ENCODE measurements around the gene CTDSP1.

CTDSP1 gene

DNA sequence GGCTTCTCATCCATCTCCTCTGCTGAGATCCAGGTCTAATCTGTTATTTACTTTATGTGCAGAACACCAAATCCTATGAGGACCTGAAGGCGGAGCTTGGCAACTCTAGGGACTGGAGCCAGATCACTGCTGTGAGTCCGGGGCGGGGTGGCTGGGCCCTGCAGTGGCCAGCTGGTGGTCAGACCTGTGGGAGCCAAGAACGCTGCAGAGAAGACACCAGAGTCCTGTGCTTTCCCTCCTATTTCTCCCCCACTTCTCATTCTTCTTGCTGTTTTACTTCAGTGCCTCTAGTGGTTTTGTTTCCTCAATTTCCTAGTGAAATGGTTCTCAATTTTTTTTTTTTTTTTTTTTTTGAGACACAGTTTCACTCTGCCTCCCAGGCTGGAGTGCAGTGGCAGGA is 38.9 kb downstream of the CTDSP1 start:
- TF ChIP-seq NFIC (IDR thresholded peaks at IDR 0.05) (0 out of 2 replicates have a peak, but pooled peaks have one; percentile 31), EP300 (IDR thresholded peaks at IDR 0.05; ENCODE audit: borderline replicate concordance) (no peak)

DNA sequence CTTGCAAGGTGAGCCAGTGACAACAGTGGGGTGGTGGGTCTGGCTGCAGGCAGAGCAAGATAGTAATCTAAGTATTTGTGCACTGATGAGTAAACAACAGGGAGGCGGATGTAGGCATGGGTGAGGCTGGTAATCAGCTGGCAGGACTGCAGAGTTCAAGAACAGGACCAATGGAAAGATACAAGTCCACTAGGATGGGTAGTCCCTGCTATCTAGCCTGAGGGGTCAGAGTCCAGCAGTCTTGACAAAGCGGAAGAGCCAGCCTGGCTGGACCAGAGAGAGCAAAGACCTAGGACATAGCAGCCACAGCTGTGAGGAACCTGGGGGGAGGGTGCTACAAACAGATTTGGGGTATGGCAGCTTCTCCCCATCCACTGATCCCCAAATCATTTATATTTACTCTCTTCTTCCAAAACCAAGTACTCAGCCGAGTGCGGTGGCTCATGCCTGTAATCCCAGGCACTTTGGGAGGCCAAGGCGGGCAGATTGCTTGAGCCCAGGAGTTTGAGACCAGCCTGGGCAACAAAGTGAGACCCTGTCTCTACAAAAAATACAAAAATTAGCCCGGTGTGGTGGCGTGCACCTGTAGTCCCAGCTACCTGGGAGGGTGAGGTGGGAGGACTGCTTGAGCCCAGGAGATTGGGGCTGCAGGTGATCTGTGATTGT is 45.2 kb downstream of the CTDSP1 start:
- TF ChIP-seq, protein P1, sequence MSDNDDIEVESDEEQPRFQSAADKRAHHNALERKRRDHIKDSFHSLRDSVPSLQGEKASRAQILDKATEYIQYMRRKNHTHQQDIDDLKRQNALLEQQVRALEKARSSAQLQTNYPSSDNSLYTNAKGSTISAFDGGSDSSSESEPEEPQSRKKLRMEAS (IDR thresholded peaks at IDR 0.05), result no peak
- TF ChIP-seq ZBTB7A (IDR thresholded peaks at IDR 0.05; ENCODE audit: low read depth) (no peak), FOXM1 (IDR thresholded peaks at IDR 0.05; ENCODE audit: borderline replicate concordance, low read depth) (no peak), TAF1 (IDR thresholded peaks at IDR 0.05; ENCODE audit: low read depth) (no peak), YY1 (IDR thresholded peaks at IDR 0.05; ENCODE audit: low read depth) (no peak), CREB1 (IDR thresholded peaks at IDR 0.05; ENCODE audit: low read depth) (no peak), EP300 (IDR thresholded peaks at IDR 0.05; ENCODE audit: borderline replicate concordance) (no peak), CEBPB (IDR thresholded peaks at IDR 0.05) (no peak), EGR1 (IDR thresholded peaks at IDR 0.05) (no peak)
- TF ChIP-seq, protein P2, sequence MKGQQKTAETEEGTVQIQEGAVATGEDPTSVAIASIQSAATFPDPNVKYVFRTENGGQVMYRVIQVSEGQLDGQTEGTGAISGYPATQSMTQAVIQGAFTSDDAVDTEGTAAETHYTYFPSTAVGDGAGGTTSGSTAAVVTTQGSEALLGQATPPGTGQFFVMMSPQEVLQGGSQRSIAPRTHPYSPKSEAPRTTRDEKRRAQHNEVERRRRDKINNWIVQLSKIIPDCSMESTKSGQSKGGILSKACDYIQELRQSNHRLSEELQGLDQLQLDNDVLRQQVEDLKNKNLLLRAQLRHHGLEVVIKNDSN (IDR thresholded peaks at IDR 0.05), result no peak

DNA sequence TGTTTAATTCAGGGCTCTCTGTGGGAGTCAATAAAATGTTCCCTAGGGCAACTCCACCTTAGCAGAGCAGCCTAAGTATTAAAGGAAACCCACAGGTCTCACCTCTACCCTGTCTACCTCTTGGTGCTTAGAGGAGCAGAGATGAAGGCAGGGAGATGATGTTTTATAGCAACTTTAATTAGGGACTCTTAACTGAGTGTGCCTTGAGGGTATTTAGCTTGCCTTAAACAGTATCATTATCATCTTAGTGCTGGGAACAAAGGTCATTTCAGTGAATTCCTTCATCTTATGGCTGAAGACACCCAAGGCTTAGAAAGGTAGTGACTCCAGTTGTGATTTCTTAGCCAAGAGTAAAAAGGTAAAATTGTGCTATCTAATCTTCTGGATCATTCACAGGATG is 45.9 kb downstream of the CTDSP1 start:
- no peak for TF ChIP-seq EGR1 (IDR thresholded peaks at IDR 0.05)
- TF ChIP-seq, protein P1 (IDR thresholded peaks at IDR 0.05), result no peak
- no peak for TF ChIP-seq TCF12 (IDR thresholded peaks at IDR 0.05; ENCODE audit: low read depth)
- no peak for TF ChIP-seq RAD21 (IDR thresholded peaks at IDR 0.05; ENCODE audit: low read depth)
- TF ChIP-seq, protein P3, sequence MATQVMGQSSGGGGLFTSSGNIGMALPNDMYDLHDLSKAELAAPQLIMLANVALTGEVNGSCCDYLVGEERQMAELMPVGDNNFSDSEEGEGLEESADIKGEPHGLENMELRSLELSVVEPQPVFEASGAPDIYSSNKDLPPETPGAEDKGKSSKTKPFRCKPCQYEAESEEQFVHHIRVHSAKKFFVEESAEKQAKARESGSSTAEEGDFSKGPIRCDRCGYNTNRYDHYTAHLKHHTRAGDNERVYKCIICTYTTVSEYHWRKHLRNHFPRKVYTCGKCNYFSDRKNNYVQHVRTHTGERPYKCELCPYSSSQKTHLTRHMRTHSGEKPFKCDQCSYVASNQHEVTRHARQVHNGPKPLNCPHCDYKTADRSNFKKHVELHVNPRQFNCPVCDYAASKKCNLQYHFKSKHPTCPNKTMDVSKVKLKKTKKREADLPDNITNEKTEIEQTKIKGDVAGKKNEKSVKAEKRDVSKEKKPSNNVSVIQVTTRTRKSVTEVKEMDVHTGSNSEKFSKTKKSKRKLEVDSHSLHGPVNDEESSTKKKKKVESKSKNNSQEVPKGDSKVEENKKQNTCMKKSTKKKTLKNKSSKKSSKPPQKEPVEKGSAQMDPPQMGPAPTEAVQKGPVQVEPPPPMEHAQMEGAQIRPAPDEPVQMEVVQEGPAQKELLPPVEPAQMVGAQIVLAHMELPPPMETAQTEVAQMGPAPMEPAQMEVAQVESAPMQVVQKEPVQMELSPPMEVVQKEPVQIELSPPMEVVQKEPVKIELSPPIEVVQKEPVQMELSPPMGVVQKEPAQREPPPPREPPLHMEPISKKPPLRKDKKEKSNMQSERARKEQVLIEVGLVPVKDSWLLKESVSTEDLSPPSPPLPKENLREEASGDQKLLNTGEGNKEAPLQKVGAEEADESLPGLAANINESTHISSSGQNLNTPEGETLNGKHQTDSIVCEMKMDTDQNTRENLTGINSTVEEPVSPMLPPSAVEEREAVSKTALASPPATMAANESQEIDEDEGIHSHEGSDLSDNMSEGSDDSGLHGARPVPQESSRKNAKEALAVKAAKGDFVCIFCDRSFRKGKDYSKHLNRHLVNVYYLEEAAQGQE (IDR thresholded peaks at IDR 0.05; ENCODE audit: low read depth), result no peak
- TF ChIP-seq ZBTB7A (IDR thresholded peaks at IDR 0.05; ENCODE audit: low read depth), result no peak
- TF ChIP-seq CREB1 (IDR thresholded peaks at IDR 0.05; ENCODE audit: low read depth), result no peak
- TF ChIP-seq, protein P2 (IDR thresholded peaks at IDR 0.05), result no peak

DNA sequence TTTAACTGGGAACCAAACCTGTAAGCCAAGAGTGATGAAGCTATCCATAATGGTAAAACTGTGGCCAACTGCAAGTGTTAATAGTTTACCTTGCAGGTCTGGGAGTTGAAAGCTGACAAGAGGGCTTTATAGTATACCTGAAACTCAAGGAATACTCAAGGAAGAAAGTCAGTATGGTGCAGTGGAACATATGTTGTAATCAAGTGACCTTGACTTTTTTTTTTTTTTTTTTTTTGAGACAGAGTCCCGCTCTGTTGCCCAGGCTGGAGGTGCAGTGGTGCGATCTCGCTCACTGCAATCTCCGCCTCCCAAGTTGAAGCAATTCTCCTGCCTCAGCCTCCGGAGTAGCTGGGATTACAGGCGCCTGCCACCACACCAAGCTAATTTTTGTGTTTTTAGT is 46.9 kb downstream of the CTDSP1 start:
- TF ChIP-seq NFIC (IDR thresholded peaks at IDR 0.05), result no peak
- TF ChIP-seq, protein P2 (IDR thresholded peaks at IDR 0.05), result no peak
- no peak for TF ChIP-seq RAD21 (IDR thresholded peaks at IDR 0.05; ENCODE audit: low read depth)
- TF ChIP-seq, protein P3 (IDR thresholded peaks at IDR 0.05; ENCODE audit: low read depth), result no peak
- no peak for TF ChIP-seq ZBTB7A (IDR thresholded peaks at IDR 0.05; ENCODE audit: low read depth)
- no peak for TF ChIP-seq TEAD4 (IDR thresholded peaks at IDR 0.05)
- TF ChIP-seq CEBPB (IDR thresholded peaks at IDR 0.05), result no peak
- no peak for TF ChIP-seq EP300 (IDR thresholded peaks at IDR 0.05; ENCODE audit: borderline replicate concordance)
- TF ChIP-seq TCF12 (IDR thresholded peaks at IDR 0.05; ENCODE audit: low read depth), result no peak

DNA sequence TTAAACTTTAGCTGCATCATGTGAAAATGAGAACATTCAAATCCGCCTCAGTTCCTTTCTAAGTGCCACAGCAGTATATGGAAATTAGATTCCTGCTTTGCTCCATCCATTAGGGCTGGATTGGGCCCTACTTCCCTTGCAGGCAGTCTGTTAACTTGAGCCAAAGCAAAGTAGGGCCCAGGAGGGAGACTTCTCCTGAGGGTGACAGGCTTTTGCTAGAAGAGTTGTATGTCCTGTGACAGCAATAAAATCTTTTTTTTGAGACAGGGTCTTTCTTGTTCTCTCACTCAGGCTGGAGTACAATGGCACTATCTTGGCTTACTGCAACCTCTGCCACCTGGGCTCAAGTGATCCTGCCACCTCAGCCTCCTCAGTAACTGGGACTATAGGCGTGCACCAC is 47.4 kb downstream of the CTDSP1 start:
- TF ChIP-seq TCF12 (IDR thresholded peaks at IDR 0.05; ENCODE audit: low read depth) (no peak), FOXM1 (IDR thresholded peaks at IDR 0.05; ENCODE audit: borderline replicate concordance, low read depth) (no peak), RAD21 (IDR thresholded peaks at IDR 0.05; ENCODE audit: low read depth) (no peak), TAF1 (IDR thresholded peaks at IDR 0.05; ENCODE audit: low read depth) (no peak)
- TF ChIP-seq, protein P3 (IDR thresholded peaks at IDR 0.05; ENCODE audit: low read depth), result no peak

Data from Ishikawa (cell line).